HepG2 (cell line): ENCODE measurements around the gene KCNK15.

Experiments
- DPF2 ChIP-seq: sonication (generic); formaldehyde crosslinking; IDR thresholded peaks from 2 replicates; pipeline ENCODE4 v1.4.0; 2020; ENCODE audit warnings: mild to moderate bottlenecking, low read depth, missing genetic modification reagents, borderline replicate concordance
- KAT8 ChIP-seq: IDR thresholded peaks from 2 replicates; pipeline ENCODE4 v1.6.1; 2016; ENCODE audit warnings: missing genetic modification reagents, missing compliant biosample characterization
- MIER3 ChIP-seq: IDR thresholded peaks from 2 replicates; pipeline ENCODE4 v1.6.1; 2016; ENCODE audit warnings: missing compliant biosample characterization, borderline replicate concordance
- MXD1 ChIP-seq: sonication (generic); formaldehyde crosslinking; IDR thresholded peaks from 2 replicates; pipeline ENCODE4 v1.4.0; 2020; ENCODE audit warnings: mild to moderate bottlenecking, missing genetic modification reagents
- RFX1 ChIP-seq: fragments of 450-650 bp; IDR thresholded peaks from 2 replicates; pipeline ENCODE4 v1.6.1; 2017
- SMYD3 ChIP-seq: sonication (generic); formaldehyde crosslinking; IDR thresholded peaks from 2 replicates; pipeline ENCODE4 v1.8.1; 2023; ENCODE audit warnings: mild to moderate bottlenecking, missing genetic modification reagents
- STAT5B ChIP-seq: sonication (generic); formaldehyde crosslinking; IDR thresholded peaks from 2 replicates; pipeline ENCODE4 v1.4.0; 2020; ENCODE audit warnings: missing genetic modification reagents
- TBX2 ChIP-seq: sonication (generic); formaldehyde crosslinking; IDR thresholded peaks from 2 replicates; pipeline ENCODE4 v1.5.0; 2020; ENCODE audit warnings: missing genetic modification reagents, mild to moderate bottlenecking, borderline replicate concordance
- TCF7L2 ChIP-seq: IDR thresholded peaks from 2 replicates; pipeline ENCODE4 v1.6.1; 2011; ENCODE audit warnings: mild to moderate bottlenecking, low read depth, low read length, moderate library complexity
- U2AF2 ChIP-seq: fragments of 200-400 bp; formaldehyde crosslinking; IDR thresholded peaks from 2 replicates; pipeline ENCODE4 v1.6.1; 2017; ENCODE audit warnings: low read depth, mild to moderate bottlenecking, low read length
- ZNF264 ChIP-seq: sonication (generic); formaldehyde crosslinking; IDR thresholded peaks from 2 replicates; pipeline ENCODE4 v1.4.0; 2020; ENCODE audit warnings: missing genetic modification reagents
- ZNF570 ChIP-seq: sonication (generic); formaldehyde crosslinking; IDR thresholded peaks from 2 replicates; pipeline ENCODE4 v1.4.0; 2020; ENCODE audit warnings: mild to moderate bottlenecking, missing genetic modification reagents, borderline replicate concordance
- ZNF747 ChIP-seq: sonication (generic); formaldehyde crosslinking; IDR thresholded peaks from 2 replicates; pipeline ENCODE4 v1.8.1; 2023; ENCODE audit warnings: missing genetic modification reagents, mild to moderate bottlenecking, borderline replicate concordance

GRCh38 chr20:44773070-44773829 is 27.6 kb downstream of the KCNK15 start:
- no peak for TF ChIP-seq RFX1
- no peak for TF ChIP-seq TBX2 (CRISPR knock-in tag)
- no peak for TF ChIP-seq ZNF747
- no peak for TF ChIP-seq ZNF264 (CRISPR knock-in tag)
- TF ChIP-seq STAT5B = no peak
- TF ChIP-seq TCF7L2 = no peak
- TF ChIP-seq MIER3 (CRISPR knock-in tag) = no peak
- no peak for TF ChIP-seq U2AF2
- no peak for TF ChIP-seq DPF2 (CRISPR knock-in tag)
- TF ChIP-seq ZNF570 = no peak
- no peak for TF ChIP-seq KAT8 (CRISPR knock-in tag)
- no peak for TF ChIP-seq MXD1
- TF ChIP-seq SMYD3 (CRISPR knock-in tag) = no peak
